ENCODE measurements around the gene NXPH2. TPM values are rescaled to one million over a fixed set of nuclear protein-coding genes. Genes with fewer than 3 reads are reported as not detected.

Gene NXPH2
- total RNA-seq, 2 experiments from 2014 or later, result not detected

DNA sequence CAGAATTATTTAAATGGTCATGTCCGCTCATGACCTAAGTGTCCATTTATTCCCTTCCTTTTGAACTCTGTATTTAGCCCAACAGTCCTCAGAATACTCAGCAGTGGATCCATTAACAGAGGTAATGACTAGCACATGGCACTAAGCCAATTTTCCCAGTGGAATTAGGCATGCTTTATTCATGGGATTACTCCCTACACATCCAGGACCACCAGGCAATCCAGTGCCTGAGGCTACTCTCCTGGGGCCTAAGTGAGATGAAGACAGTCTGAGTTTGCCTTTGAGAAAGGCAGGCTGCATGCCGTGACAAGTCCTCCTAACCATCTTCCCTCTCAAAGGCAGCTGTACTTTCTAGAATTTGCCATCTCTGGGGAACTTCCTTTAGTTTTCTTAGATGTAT, 150.0 kb downstream of the NXPH2 start:
- no peak overlapping the region for H3K27ac ChIP-seq (ENCODE audit: low read depth in 1 of 2, low read length in 2 of 2)
- CTCF ChIA-PET, result no interaction called here
- no peaks in the 10 kb centered on the region for H3K27me3 ChIP-seq (ENCODE audit: control insufficient read depth in 1 of 2, insufficient read depth in 2 of 2, low read length in 2 of 2)
- no peaks in the 10 kb centered on the region for H3K36me3 Mint-ChIP-seq (ENCODE audit: low read depth)
- peaks cover 2% of the 10 kb centered on the region for H3K9me3 Mint-ChIP-seq
- H3K4me1 ChIP-seq (ENCODE audit: insufficient read depth, low read length), result no peaks in the 10 kb centered on the region
- H3K4me1 Mint-ChIP-seq (ENCODE audit: low read depth), result no peaks in the 10 kb centered on the region
- H3K27ac Mint-ChIP-seq, result no peak overlapping the region
- H3K9me3 ChIP-seq (ENCODE audit: control insufficient read depth in 1 of 2, insufficient read depth in 1 of 2, low read length in 2 of 2), result no peaks in the 10 kb centered on the region
- DNase-seq (no peak), ATAC-seq (ENCODE audit: poor library complexity) (no peak)
- intact Hi-C loops (cut with DNase I, micrococcal nuclease), result no loop called here
- POLR2A ChIA-PET, result no interaction called here
- no peak overlapping the region for H3K4me3 Mint-ChIP-seq
- TF ChIP-seq, protein P1, sequence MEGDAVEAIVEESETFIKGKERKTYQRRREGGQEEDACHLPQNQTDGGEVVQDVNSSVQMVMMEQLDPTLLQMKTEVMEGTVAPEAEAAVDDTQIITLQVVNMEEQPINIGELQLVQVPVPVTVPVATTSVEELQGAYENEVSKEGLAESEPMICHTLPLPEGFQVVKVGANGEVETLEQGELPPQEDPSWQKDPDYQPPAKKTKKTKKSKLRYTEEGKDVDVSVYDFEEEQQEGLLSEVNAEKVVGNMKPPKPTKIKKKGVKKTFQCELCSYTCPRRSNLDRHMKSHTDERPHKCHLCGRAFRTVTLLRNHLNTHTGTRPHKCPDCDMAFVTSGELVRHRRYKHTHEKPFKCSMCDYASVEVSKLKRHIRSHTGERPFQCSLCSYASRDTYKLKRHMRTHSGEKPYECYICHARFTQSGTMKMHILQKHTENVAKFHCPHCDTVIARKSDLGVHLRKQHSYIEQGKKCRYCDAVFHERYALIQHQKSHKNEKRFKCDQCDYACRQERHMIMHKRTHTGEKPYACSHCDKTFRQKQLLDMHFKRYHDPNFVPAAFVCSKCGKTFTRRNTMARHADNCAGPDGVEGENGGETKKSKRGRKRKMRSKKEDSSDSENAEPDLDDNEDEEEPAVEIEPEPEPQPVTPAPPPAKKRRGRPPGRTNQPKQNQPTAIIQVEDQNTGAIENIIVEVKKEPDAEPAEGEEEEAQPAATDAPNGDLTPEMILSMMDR (IDR thresholded peaks at IDR 0.05), result no peak
- H3K4me3 ChIP-seq (ENCODE audit: low read length), result no peak overlapping the region
- peaks cover 37% of the 10 kb centered on the region for H3K27me3 Mint-ChIP-seq
- no peaks in the 10 kb centered on the region for H3K36me3 ChIP-seq (ENCODE audit: insufficient read depth, low read length)

DNA sequence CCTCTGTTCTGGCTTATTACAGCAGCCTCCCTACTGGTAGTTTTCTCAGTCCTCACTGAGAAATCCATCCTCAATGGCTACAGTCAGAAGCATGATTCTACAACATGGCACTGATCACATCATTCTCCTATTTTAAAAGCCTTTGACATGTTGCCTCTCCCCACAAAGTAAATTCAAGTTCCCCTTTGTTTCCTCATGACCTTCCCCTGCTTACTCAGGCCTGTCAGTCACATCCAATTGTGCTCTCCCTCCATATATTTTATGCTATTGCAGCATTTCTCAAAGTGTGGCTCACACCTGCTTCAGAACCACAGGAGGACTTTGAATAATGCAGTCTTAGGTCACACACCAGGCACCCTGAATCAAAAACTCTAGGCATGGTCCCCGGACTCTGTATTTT, 154.0 kb downstream of the NXPH2 start:
- CTCF ChIA-PET, result no interaction called here
- Mint-ChIP-seq H3K27me3 (peaks cover 34% of the 10 kb centered on the region), H3K4me3 (no peak overlapping the region), H3K4me1 (ENCODE audit: low read depth) (no peaks in the 10 kb centered on the region), H3K9me3 (no peaks in the 10 kb centered on the region), H3K27ac (no peak overlapping the region), H3K36me3 (ENCODE audit: low read depth) (no peaks in the 10 kb centered on the region)
- no peak overlapping the region for H3K4me3 ChIP-seq (ENCODE audit: low read length)
- no peaks in the 10 kb centered on the region for H3K27me3 ChIP-seq (ENCODE audit: control insufficient read depth in 1 of 2, insufficient read depth in 2 of 2, low read length in 2 of 2)
- H3K9me3 ChIP-seq (ENCODE audit: control insufficient read depth in 1 of 2, insufficient read depth in 1 of 2, low read length in 2 of 2), result no peaks in the 10 kb centered on the region
- POLR2A ChIA-PET, result no interaction called here
- H3K36me3 ChIP-seq (ENCODE audit: insufficient read depth, low read length), result no peaks in the 10 kb centered on the region
- no peak overlapping the region for H3K27ac ChIP-seq (ENCODE audit: low read depth in 1 of 2, low read length in 2 of 2)
- intact Hi-C loops (cut with DNase I, micrococcal nuclease), result no loop called here
- TF ChIP-seq, protein P1 (IDR thresholded peaks at IDR 0.05), result no peak
- DNase-seq (no peak), ATAC-seq (ENCODE audit: poor library complexity) (no peak)
- no peaks in the 10 kb centered on the region for H3K4me1 ChIP-seq (ENCODE audit: insufficient read depth, low read length)

DNA sequence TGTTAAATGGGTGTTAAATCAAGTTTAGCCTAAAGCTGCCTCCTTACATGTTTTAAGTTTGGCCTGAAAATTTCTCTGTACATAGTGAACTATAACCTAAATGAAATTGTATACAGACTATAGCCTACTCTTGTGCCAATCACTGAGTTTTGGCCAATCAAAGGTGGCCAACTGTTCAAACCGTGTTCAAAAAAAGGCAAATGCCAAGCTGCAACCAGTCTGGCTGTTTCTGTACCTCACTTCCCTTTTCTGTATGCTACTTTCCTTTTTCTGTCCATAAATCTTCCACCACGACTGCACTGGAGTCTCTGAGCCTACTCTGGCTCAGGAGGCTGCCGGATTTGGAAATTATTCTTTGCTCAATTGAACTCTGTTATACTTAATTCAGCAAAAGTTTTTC, 157.6 kb downstream of the NXPH2 start:
- CTCF ChIA-PET, result no interaction called here
- Histone ChIP-seq H3K4me3 (ENCODE audit: low read length) (no peak overlapping the region), H3K27me3 (ENCODE audit: control insufficient read depth in 1 of 2, insufficient read depth in 2 of 2, low read length in 2 of 2) (peaks cover 4 to 8% of the 10 kb centered on the region in 2 experiments), H3K36me3 (ENCODE audit: insufficient read depth, low read length) (no peaks in the 10 kb centered on the region), H3K9me3 (ENCODE audit: control insufficient read depth in 1 of 2, insufficient read depth in 1 of 2, low read length in 2 of 2) (no peaks in the 10 kb centered on the region), H3K27ac (ENCODE audit: low read depth in 1 of 2, low read length in 2 of 2) (no peak overlapping the region), H3K4me1 (ENCODE audit: insufficient read depth, low read length) (no peaks in the 10 kb centered on the region)
- peaks cover 28% of the 10 kb centered on the region for H3K27me3 Mint-ChIP-seq
- H3K4me3 Mint-ChIP-seq, result no peak overlapping the region
- H3K9me3 Mint-ChIP-seq, result no peaks in the 10 kb centered on the region
- no peak overlapping the region for H3K27ac Mint-ChIP-seq
- H3K4me1 Mint-ChIP-seq (ENCODE audit: low read depth), result no peaks in the 10 kb centered on the region
- H3K36me3 Mint-ChIP-seq (ENCODE audit: low read depth), result no peaks in the 10 kb centered on the region
- intact Hi-C loops (cut with DNase I, micrococcal nuclease), result no loop called here
- POLR2A ChIA-PET, result no interaction called here
- TF ChIP-seq, protein P1 (IDR thresholded peaks at IDR 0.05), result no peak
- DNase-seq (no peak), ATAC-seq (ENCODE audit: poor library complexity) (no peak)
